Right atrium auricular region (tissue), 2 donors: ENCODE data around the gene SPOCK1. TPM values are rescaled to one million over a fixed set of nuclear protein-coding genes. Genes with fewer than 3 reads are reported as not detected.
A peak's percentile ranks its signal among the peaks of the same experiment; 100 is the strongest.

ENCODE experiments used
- DNase-seq: peaks from one replicate; pipeline ENCODE4 v3.0.0-alpha.2; 2019; ENCODE audit warnings: low spot score
- H3K27ac ChIP-seq, 2 donors: fragments of 200-600 bp; sonication (generic); 1 replicate in 1 of 2; 2 replicates in 1 of 2; pipeline ENCODE4 v1.5.1; 2016 to 2019
- H3K27me3 ChIP-seq, 2 donors: fragments of 200-600 bp; sonication (generic); one replicate each; pipeline versions ENCODE4 v1.5.1 to v1.6.0; 2017 to 2019
- H3K36me3 ChIP-seq: fragments of 200-600 bp; sonication (generic); one replicate; pipeline ENCODE4 v1.5.1; 2016
- H3K4me1 ChIP-seq, 2 donors: fragments of 200-600 bp; sonication (generic); one replicate each; pipeline versions ENCODE4 v1.5.1 to v1.6.0; 2017 to 2019
- H3K4me3 ChIP-seq, 2 donors: fragments of 200-600 bp; sonication (generic); 1 replicate in 1 of 2; 2 replicates in 1 of 2; pipeline ENCODE4 v1.5.1; 2017 to 2019; ENCODE audit warnings: mild to moderate bottlenecking in 1 of 2, moderate library complexity in 1 of 2
- H3K9me3 ChIP-seq, 2 donors: fragments of 200-600 bp; sonication (generic); one replicate each; pipeline ENCODE4 v1.5.1; 2019
- CTCF ChIP-seq, 2 donors: fragments of 200-600 bp; sonication (generic); IDR thresholded peaks; one replicate each; pipeline ENCODE4 v1.5.1; 2019; ENCODE audit warnings: antibody characterized with exemption in 2 of 2
- total RNA-seq, 2 donors: library from RNA; depleted of rRNA; stranded (reverse); fragments of >200 nt; gene quantifications; one replicate each; pipeline ENCODE4 v1.1.0, GENCODE V29; 2016

The SPOCK1 gene
- total RNA-seq, 2 donors from 2014 or later = 59.8 to 84.5 TPM

DNA sequence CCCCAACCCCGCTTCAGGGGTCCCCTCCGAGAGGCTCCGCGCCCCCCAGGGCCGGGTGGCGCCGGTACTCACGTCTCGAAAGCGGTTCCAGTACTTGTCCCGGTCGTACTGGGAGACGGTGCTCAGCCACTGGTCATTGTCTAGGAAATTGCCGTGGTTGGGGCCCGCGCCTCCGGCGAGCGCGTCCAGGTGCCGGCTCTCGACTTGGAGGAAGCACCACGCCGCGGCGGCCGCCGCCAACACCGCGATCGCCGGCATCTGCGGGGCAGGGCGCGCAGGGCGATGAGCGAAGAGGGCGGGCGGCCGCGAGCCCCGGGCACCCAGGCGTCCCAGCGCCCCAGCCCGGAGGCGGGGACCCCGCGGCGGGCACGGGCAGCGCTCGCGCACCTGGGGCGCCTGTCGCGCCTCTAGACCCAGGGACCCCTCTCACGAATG, 808 bp downstream of the SPOCK1 start:
- no peak for DNase-seq
- H3K27ac ChIP-seq = peak overlapping the region; percentile 16 to 75
- TF ChIP-seq CTCF (IDR thresholded peaks at IDR 0.05) = no peak
- peak overlapping the region; percentile 51 to 73 for H3K4me3 ChIP-seq
- H3K4me1 ChIP-seq = peaks cover 0 to 5% of the 10 kb centered on the region in 2 donors
- H3K36me3 ChIP-seq = no peaks in the 10 kb centered on the region
- H3K27me3 ChIP-seq = no peaks in the 10 kb centered on the region
- H3K9me3 ChIP-seq = no peaks in the 10 kb centered on the region

DNA sequence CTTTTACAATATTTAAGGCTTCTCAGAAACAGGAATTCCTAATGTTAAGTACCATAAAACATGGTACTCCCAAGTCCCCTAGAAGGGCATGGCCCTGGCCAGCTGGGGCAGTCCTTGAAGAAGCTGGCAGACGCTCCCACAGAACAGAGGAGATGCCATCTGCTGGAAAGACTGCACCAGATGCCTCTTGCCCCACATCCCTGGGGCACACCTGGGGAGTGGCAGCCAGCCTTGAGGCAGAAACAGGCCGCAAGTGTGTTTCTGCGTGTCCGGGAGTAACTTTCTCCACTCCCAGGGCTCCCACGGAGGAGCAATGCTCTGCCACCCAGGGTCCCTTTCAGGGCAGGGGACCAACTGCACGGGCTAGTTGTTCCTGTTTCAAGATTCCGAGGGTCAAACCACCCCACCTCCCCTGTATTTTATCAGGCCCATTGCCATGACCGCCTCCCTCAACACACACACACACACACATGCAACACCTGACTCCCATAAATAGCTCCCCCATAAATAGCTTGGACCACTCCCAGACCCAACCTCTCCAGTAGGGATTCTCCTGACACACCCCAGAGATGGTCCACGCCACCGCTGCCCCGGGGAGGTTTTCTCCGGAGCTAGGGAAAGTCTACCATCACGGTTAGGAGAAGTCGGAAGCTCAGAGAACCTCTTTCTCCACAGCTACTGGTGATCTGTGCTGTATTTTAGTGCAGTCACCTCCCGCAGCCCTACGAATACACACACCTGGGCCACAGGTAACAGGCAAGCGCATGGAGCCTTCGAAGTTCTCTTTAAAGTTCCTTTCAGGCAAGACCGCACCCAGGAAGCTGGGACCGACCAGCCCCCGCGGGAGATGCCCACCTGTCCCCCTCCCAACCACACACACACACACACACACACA, 1.5 kb downstream of the SPOCK1 start:
- TF ChIP-seq CTCF (IDR thresholded peaks at IDR 0.05) = peak in 1 of 2 donors; percentile 12
- H3K4me1 ChIP-seq = peaks cover 0 to 5% of the 10 kb centered on the region in 2 donors
- H3K9me3 ChIP-seq = no peaks in the 10 kb centered on the region
- no peak for DNase-seq
- no peaks in the 10 kb centered on the region for H3K27me3 ChIP-seq
- H3K27ac ChIP-seq = peak overlapping the region in 1 of 2 donors; percentile 16
- H3K4me3 ChIP-seq = peak overlapping the region; percentile 51 to 73
- H3K36me3 ChIP-seq = no peaks in the 10 kb centered on the region

GRCh38 chr5:137496919-137497318, 2.2 kb downstream of the SPOCK1 start:
- Histone ChIP-seq H3K9me3 (no peaks in the 10 kb centered on the region), H3K36me3 (no peaks in the 10 kb centered on the region), H3K27ac (peak overlapping the region in 1 of 2 donors; percentile 16), H3K27me3 (no peaks in the 10 kb centered on the region), H3K4me1 (peaks cover 0 to 5% of the 10 kb centered on the region in 2 donors), H3K4me3 (no peak overlapping the region)
- no peak for TF ChIP-seq CTCF (IDR thresholded peaks at IDR 0.05)
- no peak for DNase-seq

- H3K4me3 ChIP-seq = no peak overlapping the region
- no peak for DNase-seq
- H3K36me3 ChIP-seq = no peaks in the 10 kb centered on the region
- no peaks in the 10 kb centered on the region for H3K4me1 ChIP-seq
- no peak for TF ChIP-seq CTCF (IDR thresholded peaks at IDR 0.05)
- no peaks in the 10 kb centered on the region for H3K27me3 ChIP-seq
- H3K9me3 ChIP-seq = no peaks in the 10 kb centered on the region
- H3K27ac ChIP-seq = no peak overlapping the region
Measured at GRCh38 chr5:137492331-137492730, 6.8 kb downstream of the SPOCK1 start.

DNA sequence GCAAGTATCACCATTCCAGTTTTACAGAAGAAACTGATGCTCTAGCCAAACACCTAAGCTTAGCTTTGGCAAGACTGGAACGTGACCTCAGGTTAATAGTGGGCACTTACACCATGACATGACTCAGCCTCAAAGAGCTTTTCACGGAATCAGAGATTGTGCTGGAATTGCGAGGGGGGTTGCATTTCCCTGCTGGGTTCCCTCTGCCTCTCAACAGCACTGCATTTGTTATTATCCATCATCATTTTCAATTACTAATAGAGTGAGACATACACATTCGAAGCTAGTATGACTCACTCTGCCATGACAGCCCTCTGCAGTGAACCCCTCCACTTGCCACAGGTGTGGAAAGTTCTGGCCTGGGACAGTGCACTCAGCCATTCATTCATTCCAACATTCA, 8.0 kb downstream of the SPOCK1 start:
- no peak overlapping the region for H3K4me3 ChIP-seq
- TF ChIP-seq CTCF (IDR thresholded peaks at IDR 0.05) = no peak
- H3K27me3 ChIP-seq = no peaks in the 10 kb centered on the region
- H3K36me3 ChIP-seq = no peaks in the 10 kb centered on the region
- no peak for DNase-seq
- H3K9me3 ChIP-seq = no peaks in the 10 kb centered on the region
- H3K27ac ChIP-seq = peak overlapping the region in 1 of 2 donors; percentile 17
- H3K4me1 ChIP-seq = no peaks in the 10 kb centered on the region
